GM10248 (cell line): ENCODE data around the gene GABRG3.

ENCODE experiments used
- CTCF ChIA-PET: fragments of 300-600 bp; sonication (Branson Sonifier 250); formaldehyde crosslinking; extraction: SDS; loops from one replicate; lab custom pipeline; 2021; ENCODE audit warnings: antibody characterized with exemption; lab: Yijun Ruan, JAX
- POLR2A ChIA-PET: fragments of 350-650 bp; sonication (Branson Sonifier 250); formaldehyde crosslinking; extraction: SDS; loops from one replicate; lab custom pipeline; 2020; ENCODE audit warnings: antibody characterized with exemption; lab: Yijun Ruan, JAX
- DNase-seq: peaks from one replicate; pipeline ENCODE4 v3.0.0; 2012; ENCODE audit errors: extremely low spot score
- CTCF ChIP-seq: IDR thresholded peaks from 2 replicates; pipeline ENCODE4 v1.5.1; 2012; ENCODE audit warnings: mild to moderate bottlenecking, low read depth; ENCODE audit errors: extremely low read depth, missing control alignments, control extremely low read depth

The GABRG3 gene

GRCh38 chr15:27550635-27551034 is 579.7 kb downstream of the GABRG3 start:
- CTCF ChIA-PET = no interaction called here
- TF ChIP-seq CTCF = no peak
- DNase-seq = no peak
- POLR2A ChIA-PET = no interaction called here

- POLR2A ChIA-PET = no interaction called here
- no peak for TF ChIP-seq CTCF
- CTCF ChIA-PET = no interaction called here
- DNase-seq = no peak
Observed at GRCh38 chr15:27561816-27562215, 590.8 kb downstream of the GABRG3 start.

- TF ChIP-seq CTCF = no peak
- POLR2A ChIA-PET = no interaction called here
- CTCF ChIA-PET = no interaction called here
- DNase-seq = no peak
Observed at GRCh38 chr15:27563765-27564370, 592.9 kb downstream of the GABRG3 start.

GRCh38 chr15:27564656-27565055 is 593.7 kb downstream of the GABRG3 start:
- no peak for TF ChIP-seq CTCF
- POLR2A ChIA-PET = no interaction called here
- CTCF ChIA-PET = no interaction called here
- DNase-seq = no peak

- DNase-seq = no peak
- CTCF ChIA-PET = no interaction called here
- no peak for TF ChIP-seq CTCF
- POLR2A ChIA-PET = no interaction called here
Observed at GRCh38 chr15:27570746-27571145, 599.8 kb downstream of the GABRG3 start.

- no peak for TF ChIP-seq CTCF
- no peak for DNase-seq
- POLR2A ChIA-PET = no interaction called here
- CTCF ChIA-PET = interaction anchor here (1.3 kb wide), 1 partner anchor 13 kb away, joined by 3 read pairs; no protein-coding TSS in a partner anchor
Observed at GRCh38 chr15:27573805-27574485, 603.0 kb downstream of the GABRG3 start.
